ENCODE data around the gene STARD7.

Gene STARD7

DNA sequence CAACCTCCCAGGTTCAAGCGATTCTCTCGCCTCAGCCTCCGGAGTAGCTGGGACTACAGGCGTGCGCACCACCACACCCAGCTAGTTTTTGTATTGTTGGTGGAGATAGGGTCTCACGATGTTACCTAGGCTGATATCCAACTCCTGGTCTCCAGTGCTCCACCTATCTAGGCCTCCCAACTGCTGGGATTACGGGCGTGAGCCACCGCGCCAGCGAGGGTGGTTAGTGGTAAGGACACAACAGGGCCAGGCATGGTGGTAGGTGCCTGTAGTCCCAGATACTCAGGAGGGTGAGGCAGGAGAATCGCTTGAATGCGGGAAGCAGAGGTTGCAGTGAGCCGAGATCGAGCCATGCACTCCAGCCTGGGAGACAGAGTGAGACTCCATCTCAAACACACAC, 36.8 kb downstream of the STARD7 start:
- Histone ChIP-seq H3F3A (ENCODE audit: insufficient read depth, low read length) (no peaks in the 10 kb centered on the region), H3K9ac (ENCODE audit: low read length) (no peak overlapping the region)

DNA sequence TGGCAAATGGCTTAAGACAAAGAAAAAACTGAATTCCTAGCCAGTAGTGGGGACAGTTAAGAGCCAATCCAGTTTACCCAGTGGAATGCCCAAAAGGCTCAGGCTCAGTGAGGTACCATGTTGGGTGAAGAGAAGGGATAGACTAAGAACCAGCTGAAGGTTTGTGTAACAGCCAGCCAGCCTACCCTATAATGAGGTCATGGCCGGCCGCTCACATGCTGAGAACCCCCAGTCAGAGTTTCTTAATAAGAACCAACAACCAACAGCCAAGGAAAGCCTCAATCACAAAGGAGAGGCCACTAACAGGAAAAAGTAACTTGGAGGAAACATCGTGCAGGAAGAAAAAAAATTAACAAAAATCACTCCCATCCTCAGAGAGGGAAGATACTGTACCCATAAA, 38.0 kb downstream of the STARD7 start:
- no peak for DNase-seq

More for the DNA sequence above, 36.8 kb downstream of the STARD7 start:
- H3K4me3 ChIP-seq (ENCODE audit: low read length): no peak overlapping the region
- H3K4me2 ChIP-seq (ENCODE audit: low read depth, low read length): no peak overlapping the region
- H3K27me3 ChIP-seq (replicated peaks; ENCODE audit: insufficient read depth, low read length): no peaks in the 10 kb centered on the region
- no peak for TF ChIP-seq EZH2phosphoT487 (IDR thresholded peaks at IDR 0.05; ENCODE audit: low read length)
- DNase-seq: no peak
- no peak overlapping the region for H2AFZ ChIP-seq (ENCODE audit: low read length)
- H3K9me3 ChIP-seq (replicated peaks; ENCODE audit: insufficient read depth, low read length): no peaks in the 10 kb centered on the region
- H4K20me1 ChIP-seq (ENCODE audit: insufficient read depth, low read length): no peaks in the 10 kb centered on the region
- no peaks in the 10 kb centered on the region for H3K36me3 ChIP-seq (replicated peaks; ENCODE audit: insufficient read depth, low read length)
- H3K27ac ChIP-seq (ENCODE audit: low read length): no peak overlapping the region
- H3K79me2 ChIP-seq (ENCODE audit: low read length): no peaks in the 10 kb centered on the region
- H3K4me1 ChIP-seq (ENCODE audit: low read length): no peaks in the 10 kb centered on the region
- no peaks in the 10 kb centered on the region for H3K9me2 ChIP-seq (replicated peaks; ENCODE audit: insufficient read depth, low read length)

DNA sequence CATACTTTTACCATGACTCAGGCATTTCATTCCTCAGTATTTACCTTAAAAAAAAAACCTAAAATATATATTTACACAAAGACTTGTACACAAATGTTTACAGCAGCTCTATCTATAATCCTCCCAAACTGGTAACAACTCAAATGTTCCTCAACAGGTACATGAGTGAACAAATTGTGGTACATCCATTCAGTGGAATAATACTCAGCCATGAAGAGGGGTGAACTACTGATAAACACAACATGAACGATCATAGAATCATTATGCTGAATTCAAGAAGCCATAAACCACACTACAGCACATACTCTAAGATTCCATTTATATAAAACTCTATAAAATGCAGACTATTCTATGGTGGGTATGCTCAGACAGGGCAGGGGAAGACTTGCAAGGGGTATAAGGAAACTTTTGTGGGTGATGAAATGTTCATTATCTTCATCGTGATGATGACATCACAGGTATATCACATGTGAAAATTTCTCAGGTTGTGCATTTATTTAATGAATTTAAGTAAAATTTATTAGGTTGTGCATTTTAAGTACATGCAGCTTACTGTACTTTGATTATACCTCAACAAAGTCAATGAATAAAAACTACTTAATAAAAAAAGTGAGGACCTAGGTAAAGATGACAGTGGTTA, 38.6 kb downstream of the STARD7 start:
- H3K27me3 ChIP-seq (replicated peaks; ENCODE audit: insufficient read depth, low read length): no peaks in the 10 kb centered on the region
- no peak overlapping the region for H3K27ac ChIP-seq (ENCODE audit: low read length)
- H3F3A ChIP-seq (ENCODE audit: insufficient read depth, low read length): no peaks in the 10 kb centered on the region
- H3K4me1 ChIP-seq (ENCODE audit: low read length): no peaks in the 10 kb centered on the region
- no peak overlapping the region for H3K4me3 ChIP-seq (ENCODE audit: low read length)
- no peak overlapping the region for H3K4me2 ChIP-seq (ENCODE audit: low read depth, low read length)
- no peaks in the 10 kb centered on the region for H3K79me2 ChIP-seq (ENCODE audit: low read length)
- TF ChIP-seq, protein P1, sequence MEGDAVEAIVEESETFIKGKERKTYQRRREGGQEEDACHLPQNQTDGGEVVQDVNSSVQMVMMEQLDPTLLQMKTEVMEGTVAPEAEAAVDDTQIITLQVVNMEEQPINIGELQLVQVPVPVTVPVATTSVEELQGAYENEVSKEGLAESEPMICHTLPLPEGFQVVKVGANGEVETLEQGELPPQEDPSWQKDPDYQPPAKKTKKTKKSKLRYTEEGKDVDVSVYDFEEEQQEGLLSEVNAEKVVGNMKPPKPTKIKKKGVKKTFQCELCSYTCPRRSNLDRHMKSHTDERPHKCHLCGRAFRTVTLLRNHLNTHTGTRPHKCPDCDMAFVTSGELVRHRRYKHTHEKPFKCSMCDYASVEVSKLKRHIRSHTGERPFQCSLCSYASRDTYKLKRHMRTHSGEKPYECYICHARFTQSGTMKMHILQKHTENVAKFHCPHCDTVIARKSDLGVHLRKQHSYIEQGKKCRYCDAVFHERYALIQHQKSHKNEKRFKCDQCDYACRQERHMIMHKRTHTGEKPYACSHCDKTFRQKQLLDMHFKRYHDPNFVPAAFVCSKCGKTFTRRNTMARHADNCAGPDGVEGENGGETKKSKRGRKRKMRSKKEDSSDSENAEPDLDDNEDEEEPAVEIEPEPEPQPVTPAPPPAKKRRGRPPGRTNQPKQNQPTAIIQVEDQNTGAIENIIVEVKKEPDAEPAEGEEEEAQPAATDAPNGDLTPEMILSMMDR (IDR thresholded peaks at IDR 0.05; ENCODE audit: low read length): no peak
- TF ChIP-seq EZH2phosphoT487 (IDR thresholded peaks at IDR 0.05; ENCODE audit: low read length): no peak
- H3K36me3 ChIP-seq (replicated peaks; ENCODE audit: insufficient read depth, low read length): no peaks in the 10 kb centered on the region
- H4K20me1 ChIP-seq (ENCODE audit: insufficient read depth, low read length): no peaks in the 10 kb centered on the region
- no peak overlapping the region for H2AFZ ChIP-seq (ENCODE audit: low read length)
- no peak overlapping the region for H3K9ac ChIP-seq (ENCODE audit: low read length)
- DNase-seq: no peak
- no peaks in the 10 kb centered on the region for H3K9me3 ChIP-seq (replicated peaks; ENCODE audit: insufficient read depth, low read length)
- no peaks in the 10 kb centered on the region for H3K9me2 ChIP-seq (replicated peaks; ENCODE audit: insufficient read depth, low read length)

More for the DNA sequence above, 38.0 kb downstream of the STARD7 start:
- Histone ChIP-seq H3K36me3 (replicated peaks; ENCODE audit: insufficient read depth, low read length) (no peaks in the 10 kb centered on the region), H3K27me3 (replicated peaks; ENCODE audit: insufficient read depth, low read length) (no peaks in the 10 kb centered on the region), H4K20me1 (ENCODE audit: insufficient read depth, low read length) (no peaks in the 10 kb centered on the region), H3K4me2 (ENCODE audit: low read depth, low read length) (no peak overlapping the region), H2AFZ (ENCODE audit: low read length) (no peak overlapping the region), H3K79me2 (ENCODE audit: low read length) (no peaks in the 10 kb centered on the region), H3K27ac (ENCODE audit: low read length) (no peak overlapping the region), H3K4me1 (ENCODE audit: low read length) (no peaks in the 10 kb centered on the region), H3F3A (ENCODE audit: insufficient read depth, low read length) (no peaks in the 10 kb centered on the region), H3K9me3 (replicated peaks; ENCODE audit: insufficient read depth, low read length) (no peaks in the 10 kb centered on the region), H3K4me3 (ENCODE audit: low read length) (no peak overlapping the region), H3K9ac (ENCODE audit: low read length) (no peak overlapping the region), H3K9me2 (replicated peaks; ENCODE audit: insufficient read depth, low read length) (no peaks in the 10 kb centered on the region)
- TF ChIP-seq EZH2 (optimal IDR thresholded peaks at IDR 0.05; ENCODE audit: low read depth, low read length) (no peak), EZH2phosphoT487 (IDR thresholded peaks at IDR 0.05; ENCODE audit: low read length) (no peak)
- TF ChIP-seq, protein P1 (IDR thresholded peaks at IDR 0.05; ENCODE audit: low read length): no peak

DNA sequence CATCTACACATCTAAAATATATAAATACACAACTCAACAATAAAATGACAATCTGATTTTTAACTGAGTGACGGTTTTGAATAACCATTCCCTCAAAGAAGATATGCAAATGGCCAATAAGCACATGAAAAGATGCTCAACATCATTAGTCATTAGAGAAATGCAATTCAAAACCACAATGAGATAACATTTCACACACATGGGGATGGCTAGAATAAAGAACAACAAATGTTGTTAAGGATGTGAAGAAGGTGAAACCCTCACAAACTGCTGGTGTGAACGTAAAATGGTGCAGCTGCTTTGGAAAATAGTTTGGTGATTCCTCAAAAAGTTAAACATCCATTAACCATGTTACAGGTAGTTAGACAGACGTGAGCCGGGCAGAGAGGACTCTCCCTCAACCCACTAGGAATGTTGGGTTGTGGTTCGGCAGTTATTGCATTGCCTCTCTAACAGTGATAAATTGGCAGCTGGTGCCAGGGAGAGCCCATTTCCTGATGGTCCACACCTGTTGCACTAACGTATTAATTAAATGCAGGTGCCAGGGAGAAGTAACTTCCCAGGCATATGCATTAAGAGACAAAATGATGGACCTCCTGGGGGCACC, 41.1 kb downstream of the STARD7 start:
- no peak overlapping the region for H3K9ac ChIP-seq (ENCODE audit: low read length)
- no peaks in the 10 kb centered on the region for H3K9me3 ChIP-seq (replicated peaks; ENCODE audit: insufficient read depth, low read length)
- no peaks in the 10 kb centered on the region for H3K79me2 ChIP-seq (ENCODE audit: low read length)
- H3K4me2 ChIP-seq (ENCODE audit: low read depth, low read length): no peak overlapping the region
- H3K27me3 ChIP-seq (replicated peaks; ENCODE audit: insufficient read depth, low read length): no peaks in the 10 kb centered on the region
- no peaks in the 10 kb centered on the region for H3K4me1 ChIP-seq (ENCODE audit: low read length)
- no peaks in the 10 kb centered on the region for H3F3A ChIP-seq (ENCODE audit: insufficient read depth, low read length)
- no peak overlapping the region for H2AFZ ChIP-seq (ENCODE audit: low read length)
- no peak for DNase-seq
- TF ChIP-seq, protein P1 (IDR thresholded peaks at IDR 0.05; ENCODE audit: low read length): no peak
- TF ChIP-seq EZH2 (optimal IDR thresholded peaks at IDR 0.05; ENCODE audit: low read depth, low read length) (no peak), EZH2phosphoT487 (IDR thresholded peaks at IDR 0.05; ENCODE audit: low read length) (no peak)
- H3K4me3 ChIP-seq (ENCODE audit: low read length): no peak overlapping the region
- H3K36me3 ChIP-seq (replicated peaks; ENCODE audit: insufficient read depth, low read length): no peaks in the 10 kb centered on the region
- no peaks in the 10 kb centered on the region for H4K20me1 ChIP-seq (ENCODE audit: insufficient read depth, low read length)
- no peaks in the 10 kb centered on the region for H3K9me2 ChIP-seq (replicated peaks; ENCODE audit: insufficient read depth, low read length)
- H3K27ac ChIP-seq (ENCODE audit: low read length): no peak overlapping the region

Data from MM.1S (cell line).